HG02973 (cell line): ENCODE measurements around the gene SLC17A5.

Experiments used
- ATAC-seq: cut with Tn5 transposase; IDR thresholded peaks from one replicate; pipeline ENCODE4 v1.9.1; 2021; ENCODE audit warnings: moderate library complexity; ENCODE audit not compliant: unreplicated experiment

Gene SLC17A5

GRCh38 chr6:73667798-73668197, 14.0 kb upstream of the SLC17A5 start:
- no peak for ATAC-seq

GRCh38 chr6:73666393-73666792, 12.6 kb upstream of the SLC17A5 start:
- ATAC-seq = no peak

- ATAC-seq = peak; percentile 87
Measured at GRCh38 chr6:73665686-73666319, 12.0 kb upstream of the SLC17A5 start.

- no peak for ATAC-seq
Measured at GRCh38 chr6:73664701-73665100, 10.9 kb upstream of the SLC17A5 start.

GRCh38 chr6:73657201-73657600, 3.4 kb upstream of the SLC17A5 start:
- ATAC-seq = no peak

- no peak for ATAC-seq
Measured at GRCh38 chr6:73656531-73657145, 2.8 kb upstream of the SLC17A5 start.

- ATAC-seq = no peak
Measured at GRCh38 chr6:73655341-73655917, 1.6 kb upstream of the SLC17A5 start.

- peak; percentile 38 for ATAC-seq
Measured at GRCh38 chr6:73652637-73653570, 888 bp downstream of the SLC17A5 start.

GRCh38 chr6:73649783-73650182, 4.0 kb downstream of the SLC17A5 start:
- no peak for ATAC-seq

GRCh38 chr6:73648166-73648565, 5.6 kb downstream of the SLC17A5 start:
- ATAC-seq = no peak

GRCh38 chr6:73644941-73645591, 8.7 kb downstream of the SLC17A5 start:
- no peak for ATAC-seq

- no peak for ATAC-seq
Measured at GRCh38 chr6:73644030-73644429, 9.8 kb downstream of the SLC17A5 start.

GRCh38 chr6:73642530-73642929, 11.3 kb downstream of the SLC17A5 start:
- no peak for ATAC-seq

- no peak for ATAC-seq
Measured at GRCh38 chr6:73640179-73640750, 13.5 kb downstream of the SLC17A5 start.

GRCh38 chr6:73639040-73639439, 14.8 kb downstream of the SLC17A5 start:
- ATAC-seq = no peak

GRCh38 chr6:73637404-73637803, 16.4 kb downstream of the SLC17A5 start:
- no peak for ATAC-seq

GRCh38 chr6:73636048-73636447, 17.7 kb downstream of the SLC17A5 start:
- ATAC-seq = no peak

- no peak for ATAC-seq
Measured at GRCh38 chr6:73632346-73632745, 21.4 kb downstream of the SLC17A5 start.

- ATAC-seq = no peak
Measured at GRCh38 chr6:73631849-73632248, 21.9 kb downstream of the SLC17A5 start.

- ATAC-seq = no peak
Measured at GRCh38 chr6:73630401-73630800, 23.4 kb downstream of the SLC17A5 start.

- ATAC-seq = no peak
Measured at GRCh38 chr6:73624896-73625295, 28.9 kb downstream of the SLC17A5 start.
